K562 (cell line): ENCODE measurements around the gene PARK7. TPM values are rescaled to one million over a fixed set of nuclear protein-coding genes. Genes with fewer than 3 reads are reported as not detected.

Experiments
- BCL6 ChIP-seq: fragments of 250-450 bp; sonication (Bioruptor Pico); IDR thresholded peaks from 2 replicates; pipeline ENCODE4 v1.4.0; 2020
- BMI1 ChIP-seq: fragments of 150-350 bp; IDR thresholded peaks from 2 replicates; pipeline ENCODE4 v1.6.1; 2014; ENCODE audit warnings: low read length
- CC2D1A ChIP-seq: fragments of 450-650 bp; IDR thresholded peaks from 2 replicates; pipeline ENCODE4 v1.6.1; 2017; ENCODE audit warnings: mild to moderate bottlenecking
- CHD4 ChIP-seq: fragments of 200-600 bp; sonication (generic); IDR thresholded peaks from 3 replicates; pipeline ENCODE4 v1.6.1; 2012; ENCODE audit warnings: low read depth, mild to moderate bottlenecking, mixed read lengths, low read length, inconsistent platforms; ENCODE audit not compliant: insufficient read depth, insufficient replicate concordance, poor library complexity, severe bottlenecking
- FOXK2 ChIP-seq, 2 experiments: fragments of 450-650 bp; IDR thresholded peaks in 1 of 2; conservative IDR thresholded peaks in 1 of 2; 2 replicates each; pipeline ENCODE4 v1.6.1; 2016; ENCODE audit warnings: low read depth in 2 of 2, mild to moderate bottlenecking in 1 of 2
- GATAD2B ChIP-seq: fragments of 450-650 bp; IDR thresholded peaks from 2 replicates; pipeline ENCODE4 v1.6.1; 2017; ENCODE audit warnings: mild to moderate bottlenecking, borderline replicate concordance
- HLTF ChIP-seq: fragments of 450-650 bp; IDR thresholded peaks from 2 replicates; pipeline ENCODE4 v1.6.1; 2016
- HMG20B ChIP-seq: fragments of 250-450 bp; sonication (Bioruptor Pico); IDR thresholded peaks from 2 replicates; pipeline ENCODE4 v1.5.0; 2021; ENCODE audit warnings: mild to moderate bottlenecking
- MCM2 ChIP-seq: fragments of 450-650 bp; IDR thresholded peaks from 2 replicates; pipeline ENCODE4 v1.6.1; 2017; ENCODE audit warnings: low read depth, mild to moderate bottlenecking
- NFIC ChIP-seq: fragments of 450-650 bp; IDR thresholded peaks from 2 replicates; pipeline ENCODE4 v1.6.1; 2017; ENCODE audit warnings: mild to moderate bottlenecking, inconsistent platforms
- PHF21A ChIP-seq: fragments of 450-650 bp; IDR thresholded peaks from 2 replicates; pipeline ENCODE4 v1.6.1; 2017; ENCODE audit warnings: low read depth, borderline replicate concordance
- RFX5 ChIP-seq: IDR thresholded peaks from 2 replicates; pipeline ENCODE4 v1.6.1; 2011; ENCODE audit warnings: low read depth, mild to moderate bottlenecking, improper control_type of control experiment, low read length
- SETDB1 ChIP-seq: IDR thresholded peaks from one replicate; pipeline ENCODE4 v1.6.1; 2012; ENCODE audit warnings: low read length, control low read depth, inconsistent platforms
- STAG1 ChIP-seq: sonication (generic); formaldehyde crosslinking; IDR thresholded peaks from 2 replicates; pipeline ENCODE4 v1.5.0; 2020; ENCODE audit warnings: missing genetic modification reagents, borderline replicate concordance
- TCF3 ChIP-seq: sonication (generic); formaldehyde crosslinking; IDR thresholded peaks from 2 replicates; pipeline ENCODE4 v1.4.0; 2020; ENCODE audit warnings: mild to moderate bottlenecking, missing genetic modification reagents
- TEAD1 ChIP-seq, 2 experiments: fragments of 450-650 bp in 1 of 2; sonication (generic) in 1 of 2; formaldehyde crosslinking; IDR thresholded peaks; 2 replicates each; pipeline versions ENCODE4 v1.4.0 to v1.8.0; 2020 to 2022; ENCODE audit warnings: mild to moderate bottlenecking in 2 of 2, missing genetic modification reagents in 1 of 2
- ZNF232 ChIP-seq: sonication (generic); formaldehyde crosslinking; IDR thresholded peaks from 2 replicates; pipeline ENCODE4 v1.8.0; 2022; ENCODE audit warnings: mild to moderate bottlenecking, missing genetic modification reagents
- ZNF263 ChIP-seq: sonication (generic); formaldehyde crosslinking; IDR thresholded peaks from 2 replicates; pipeline ENCODE4 v1.8.0; 2022; ENCODE audit warnings: mild to moderate bottlenecking, missing genetic modification reagents, borderline replicate concordance
- ZNF584 ChIP-seq: fragments of 200-800 bp; sonication (Bioruptor generic); IDR thresholded peaks from 2 replicates; pipeline ENCODE4 v1.6.1; 2016; ENCODE audit warnings: low read depth, mild to moderate bottlenecking, missing genetic modification characterization, missing compliant biosample characterization
- polyA plus RNA-seq, 8 experiments: library from polyadenylated mRNA; depleted of rRNA in 4 of 8; stranded (reverse) in 5 of 8; unstranded in 3 of 8; fragments of >200 nt; fragmentation: Nextera tagmentation in 2 of 8; fragmentation: Illumina TruSeq in 1 of 8; extraction: Ambion mirVana in 2 of 8; extraction: Trizol in 1 of 8; gene quantifications; 2 replicates each; pipeline versions ENCODE4 v1.2.1 to v1.2.3, GENCODE V29; 2011 to 2014; ENCODE audit warnings: inconsistent platforms in 1 of 8, missing spikeins in 1 of 8
- total RNA-seq, 7 experiments: library from RNA; depleted of rRNA in 6 of 7; stranded (reverse); fragments of >200 nt in 6 of 7; fragmentation: Illumina TruSeq in 2 of 7; extraction: Trizol in 2 of 7; gene quantifications; 2 replicates each; pipeline versions ENCODE4 v1.2.1 to v1.2.3, GENCODE V29; 2011 to 2021; ENCODE audit warnings: low replicate concordance in 1 of 7
- TF ChIP-seq, protein P1 (sequence below): IDR thresholded peaks from 2 replicates; pipeline ENCODE4 v1.6.1; 2011; ENCODE audit warnings: borderline replicate concordance, low read depth, mild to moderate bottlenecking, moderate library complexity, low read length; ENCODE audit not compliant: insufficient read depth, poor library complexity, severe bottlenecking
- TF ChIP-seq, protein P2 (sequence below): sonication (generic); formaldehyde crosslinking; IDR thresholded peaks from 2 replicates; pipeline ENCODE4 v1.8.0; 2022; ENCODE audit warnings: mild to moderate bottlenecking, missing genetic modification reagents
- TF ChIP-seq, protein P3 (sequence below): fragments of 250-450 bp; sonication (Bioruptor Pico); IDR thresholded peaks from 2 replicates; pipeline ENCODE4 v1.5.0; 2020; ENCODE audit warnings: mild to moderate bottlenecking
- TF ChIP-seq, protein P4 (sequence below): sonication (generic); formaldehyde crosslinking; IDR thresholded peaks from 2 replicates; pipeline ENCODE4 v1.5.0; 2020; ENCODE audit warnings: missing genetic modification reagents

Gene PARK7
- total and polyA plus RNA-seq, 9 of the 15 experiments (the other 6 are each of a cell fraction or from before 2014, with no cell fraction given), result 374 to 1,298 (median 484) TPM

DNA sequence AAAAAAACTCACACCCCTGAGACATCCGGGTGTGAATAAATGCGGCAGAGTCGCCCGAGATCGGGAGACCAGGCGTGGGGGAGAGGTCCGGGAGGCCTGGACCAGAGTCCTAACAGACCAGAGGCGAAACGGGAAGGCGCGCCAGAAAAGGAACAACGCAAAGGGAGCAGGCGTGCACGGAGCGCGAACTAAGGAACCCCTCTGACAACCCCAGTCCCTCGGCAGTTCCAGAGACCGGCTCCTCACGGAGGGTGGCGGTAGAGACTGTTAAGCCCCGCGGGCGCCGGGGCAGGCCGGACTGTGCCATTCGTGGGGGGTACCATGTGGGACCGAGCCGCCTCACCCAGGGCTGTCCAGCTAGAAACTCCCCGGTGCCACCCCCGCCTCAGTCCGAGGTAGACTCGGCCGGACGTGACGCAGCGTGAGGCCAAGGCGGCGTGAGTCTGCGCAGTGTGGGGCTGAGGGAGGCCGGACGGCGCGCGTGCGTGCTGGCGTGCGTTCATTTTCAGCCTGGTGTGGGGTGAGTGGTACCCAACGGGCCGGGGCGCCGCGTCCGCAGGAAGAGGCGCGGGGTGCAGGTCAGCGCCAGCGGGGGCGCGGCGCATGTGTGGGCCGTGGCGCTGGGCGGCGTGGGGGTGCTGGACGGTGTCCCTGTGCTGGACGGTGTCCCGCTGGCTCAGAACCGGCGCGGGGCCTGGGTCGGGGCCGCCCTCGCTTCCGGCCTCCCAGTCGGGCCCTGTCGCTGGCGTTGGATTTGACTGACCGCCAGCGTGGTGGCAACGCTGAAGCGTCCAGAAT is at the start of gene PARK7 (continued):
- TF ChIP-seq ZNF263 (peak; percentile 77; the same call in 1 of the 2 replicates), CC2D1A (peak; percentile 40; the same call in 1 of the 2 replicates), BCL6 (no peak), PHF21A (peak; percentile 78), GATAD2B (peak; percentile 84), ZNF584 (CRISPR knock-in tag) (0 out of 2 replicates have a peak, but pooled peaks have one; percentile 43), CHD4 (no peak), BMI1 (no peak; the same call in 1 of the 2 replicates), TEAD1 (CRISPR knock-in tag; IDR thresholded peaks at IDR 0.05) (0 out of 4 replicates have a peak, but pooled peaks have one; percentile 11 to 36), TCF3 (CRISPR knock-in tag) (peak; percentile 42; the same call in 1 of the 2 replicates), HMG20B (no peak), RFX5 (peak; percentile 44; the same call in 1 of the 2 replicates), FOXK2 (conservative IDR thresholded peaks at IDR 0.05 in 1 of 2, IDR thresholded peaks at IDR 0.05 in 1 of 2; ENCODE audit: low read depth in 2 of 2) (peak; percentile 45 to 100), ZNF232 (0 out of 2 replicates have a peak, but pooled peaks have one; percentile 56), STAG1 (CRISPR knock-in tag) (no peak), SETDB1 (peak; percentile 23), HLTF (peak; percentile 54; the same call in 1 of the 2 replicates), NFIC (peak; percentile 62), MCM2 (no peak)
- TF ChIP-seq, protein P1, sequence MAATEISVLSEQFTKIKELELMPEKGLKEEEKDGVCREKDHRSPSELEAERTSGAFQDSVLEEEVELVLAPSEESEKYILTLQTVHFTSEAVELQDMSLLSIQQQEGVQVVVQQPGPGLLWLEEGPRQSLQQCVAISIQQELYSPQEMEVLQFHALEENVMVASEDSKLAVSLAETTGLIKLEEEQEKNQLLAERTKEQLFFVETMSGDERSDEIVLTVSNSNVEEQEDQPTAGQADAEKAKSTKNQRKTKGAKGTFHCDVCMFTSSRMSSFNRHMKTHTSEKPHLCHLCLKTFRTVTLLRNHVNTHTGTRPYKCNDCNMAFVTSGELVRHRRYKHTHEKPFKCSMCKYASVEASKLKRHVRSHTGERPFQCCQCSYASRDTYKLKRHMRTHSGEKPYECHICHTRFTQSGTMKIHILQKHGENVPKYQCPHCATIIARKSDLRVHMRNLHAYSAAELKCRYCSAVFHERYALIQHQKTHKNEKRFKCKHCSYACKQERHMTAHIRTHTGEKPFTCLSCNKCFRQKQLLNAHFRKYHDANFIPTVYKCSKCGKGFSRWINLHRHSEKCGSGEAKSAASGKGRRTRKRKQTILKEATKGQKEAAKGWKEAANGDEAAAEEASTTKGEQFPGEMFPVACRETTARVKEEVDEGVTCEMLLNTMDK, result peak; percentile 97
- TF ChIP-seq, protein P2, sequence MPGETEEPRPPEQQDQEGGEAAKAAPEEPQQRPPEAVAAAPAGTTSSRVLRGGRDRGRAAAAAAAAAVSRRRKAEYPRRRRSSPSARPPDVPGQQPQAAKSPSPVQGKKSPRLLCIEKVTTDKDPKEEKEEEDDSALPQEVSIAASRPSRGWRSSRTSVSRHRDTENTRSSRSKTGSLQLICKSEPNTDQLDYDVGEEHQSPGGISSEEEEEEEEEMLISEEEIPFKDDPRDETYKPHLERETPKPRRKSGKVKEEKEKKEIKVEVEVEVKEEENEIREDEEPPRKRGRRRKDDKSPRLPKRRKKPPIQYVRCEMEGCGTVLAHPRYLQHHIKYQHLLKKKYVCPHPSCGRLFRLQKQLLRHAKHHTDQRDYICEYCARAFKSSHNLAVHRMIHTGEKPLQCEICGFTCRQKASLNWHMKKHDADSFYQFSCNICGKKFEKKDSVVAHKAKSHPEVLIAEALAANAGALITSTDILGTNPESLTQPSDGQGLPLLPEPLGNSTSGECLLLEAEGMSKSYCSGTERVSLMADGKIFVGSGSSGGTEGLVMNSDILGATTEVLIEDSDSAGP (CRISPR knock-in tag), result no peak
- TF ChIP-seq, protein P3, sequence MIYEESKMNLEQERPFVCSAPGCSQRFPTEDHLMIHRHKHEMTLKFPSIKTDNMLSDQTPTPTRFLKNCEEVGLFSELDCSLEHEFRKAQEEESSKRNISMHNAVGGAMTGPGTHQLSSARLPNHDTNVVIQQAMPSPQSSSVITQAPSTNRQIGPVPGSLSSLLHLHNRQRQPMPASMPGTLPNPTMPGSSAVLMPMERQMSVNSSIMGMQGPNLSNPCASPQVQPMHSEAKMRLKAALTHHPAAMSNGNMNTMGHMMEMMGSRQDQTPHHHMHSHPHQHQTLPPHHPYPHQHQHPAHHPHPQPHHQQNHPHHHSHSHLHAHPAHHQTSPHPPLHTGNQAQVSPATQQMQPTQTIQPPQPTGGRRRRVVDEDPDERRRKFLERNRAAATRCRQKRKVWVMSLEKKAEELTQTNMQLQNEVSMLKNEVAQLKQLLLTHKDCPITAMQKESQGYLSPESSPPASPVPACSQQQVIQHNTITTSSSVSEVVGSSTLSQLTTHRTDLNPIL (CRISPR knock-in tag), result no peak
- TF ChIP-seq, protein P4, sequence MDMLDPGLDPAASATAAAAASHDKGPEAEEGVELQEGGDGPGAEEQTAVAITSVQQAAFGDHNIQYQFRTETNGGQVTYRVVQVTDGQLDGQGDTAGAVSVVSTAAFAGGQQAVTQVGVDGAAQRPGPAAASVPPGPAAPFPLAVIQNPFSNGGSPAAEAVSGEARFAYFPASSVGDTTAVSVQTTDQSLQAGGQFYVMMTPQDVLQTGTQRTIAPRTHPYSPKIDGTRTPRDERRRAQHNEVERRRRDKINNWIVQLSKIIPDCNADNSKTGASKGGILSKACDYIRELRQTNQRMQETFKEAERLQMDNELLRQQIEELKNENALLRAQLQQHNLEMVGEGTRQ (CRISPR knock-in tag), result no peak
